ENCODE results near the gene NAA40.

DNA sequence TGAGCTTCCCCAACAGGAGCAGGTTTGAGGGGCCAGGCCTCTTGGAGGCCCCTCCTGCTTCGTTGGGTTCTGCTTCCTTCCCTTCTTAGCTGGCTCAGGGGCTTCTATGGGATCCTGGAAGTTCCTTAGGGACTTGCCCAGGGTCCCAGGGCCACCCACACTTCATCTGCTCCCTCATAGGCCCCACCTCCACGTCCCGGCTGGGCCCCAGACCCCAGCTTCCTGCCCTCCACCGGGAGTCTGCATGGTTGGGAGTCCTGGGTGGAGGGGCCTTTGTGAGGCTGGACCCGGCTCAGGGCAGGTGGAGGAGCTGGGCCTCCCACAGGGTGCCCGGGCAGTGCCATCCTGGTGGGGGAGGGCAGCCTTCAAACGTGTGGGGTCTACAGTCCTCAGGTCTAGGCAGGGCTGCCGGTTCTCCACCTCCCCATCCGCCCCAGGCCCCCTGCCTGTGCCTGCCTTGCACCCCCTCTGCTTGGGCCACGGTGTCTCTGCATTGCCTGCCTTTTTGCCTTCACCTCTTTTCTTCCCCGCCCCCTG, 59.1 kb downstream of the NAA40 start:
- TF ChIP-seq, protein P1, sequence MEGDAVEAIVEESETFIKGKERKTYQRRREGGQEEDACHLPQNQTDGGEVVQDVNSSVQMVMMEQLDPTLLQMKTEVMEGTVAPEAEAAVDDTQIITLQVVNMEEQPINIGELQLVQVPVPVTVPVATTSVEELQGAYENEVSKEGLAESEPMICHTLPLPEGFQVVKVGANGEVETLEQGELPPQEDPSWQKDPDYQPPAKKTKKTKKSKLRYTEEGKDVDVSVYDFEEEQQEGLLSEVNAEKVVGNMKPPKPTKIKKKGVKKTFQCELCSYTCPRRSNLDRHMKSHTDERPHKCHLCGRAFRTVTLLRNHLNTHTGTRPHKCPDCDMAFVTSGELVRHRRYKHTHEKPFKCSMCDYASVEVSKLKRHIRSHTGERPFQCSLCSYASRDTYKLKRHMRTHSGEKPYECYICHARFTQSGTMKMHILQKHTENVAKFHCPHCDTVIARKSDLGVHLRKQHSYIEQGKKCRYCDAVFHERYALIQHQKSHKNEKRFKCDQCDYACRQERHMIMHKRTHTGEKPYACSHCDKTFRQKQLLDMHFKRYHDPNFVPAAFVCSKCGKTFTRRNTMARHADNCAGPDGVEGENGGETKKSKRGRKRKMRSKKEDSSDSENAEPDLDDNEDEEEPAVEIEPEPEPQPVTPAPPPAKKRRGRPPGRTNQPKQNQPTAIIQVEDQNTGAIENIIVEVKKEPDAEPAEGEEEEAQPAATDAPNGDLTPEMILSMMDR (IDR thresholded peaks at IDR 0.05), result no peak
- no peak for TF ChIP-seq POLR2A (IDR thresholded peaks at IDR 0.05)
- no peak for TF ChIP-seq POLR2AphosphoS5 (IDR thresholded peaks at IDR 0.05)
